HEK293 (cell line): ENCODE data around the gene PPOX.
A peak's percentile ranks its signal among the peaks of the same experiment; 100 is the strongest.

ENCODE experiments used
- EGR2 ChIP-seq: fragments of 450-650 bp; formaldehyde crosslinking; IDR thresholded peaks from 2 replicates; pipeline ENCODE4 v1.5.1; 2016; ENCODE audit warnings: low read depth, missing biosample characterization, missing genetic modification characterization
- IKZF3 ChIP-seq: fragments of 450-650 bp; IDR thresholded peaks from 2 replicates; pipeline ENCODE4 v1.5.0; 2018; ENCODE audit warnings: missing biosample characterization, mild to moderate bottlenecking, missing genetic modification characterization, moderate library complexity
- KLF8 ChIP-seq: fragments of 450-650 bp; formaldehyde crosslinking; IDR thresholded peaks from 2 replicates; pipeline ENCODE4 v1.5.1; 2016; ENCODE audit warnings: missing biosample characterization, missing genetic modification characterization
- KLF9 ChIP-seq: fragments of 450-650 bp; formaldehyde crosslinking; IDR thresholded peaks from 2 replicates; pipeline ENCODE4 v1.5.1; 2016; ENCODE audit warnings: missing biosample characterization, missing genetic modification characterization, low read depth
- OVOL3 ChIP-seq: fragments of 450-650 bp; formaldehyde crosslinking; IDR thresholded peaks from 2 replicates; pipeline ENCODE4 v1.5.1; 2016; ENCODE audit warnings: missing biosample characterization, missing genetic modification characterization
- WT1 ChIP-seq: fragments of 450-650 bp; formaldehyde crosslinking; IDR thresholded peaks from 2 replicates; pipeline ENCODE4 v1.5.1; 2016; ENCODE audit warnings: missing biosample characterization, missing genetic modification characterization
- YY1 ChIP-seq: fragments of 450-650 bp; formaldehyde crosslinking; IDR thresholded peaks from 2 replicates; pipeline ENCODE4 v1.5.1; 2018; ENCODE audit warnings: missing biosample characterization, missing genetic modification characterization
- YY2 ChIP-seq: fragments of 450-650 bp; formaldehyde crosslinking; IDR thresholded peaks from 2 replicates; pipeline ENCODE4 v1.5.1; 2016; ENCODE audit warnings: missing biosample characterization, missing genetic modification characterization
- ZNF132 ChIP-seq: fragments of 450-650 bp; formaldehyde crosslinking; IDR thresholded peaks from 2 replicates; pipeline ENCODE4 v1.5.1; 2017; ENCODE audit warnings: missing biosample characterization, missing genetic modification characterization, borderline replicate concordance
- ZNF324 ChIP-seq: fragments of 450-650 bp; formaldehyde crosslinking; IDR thresholded peaks from 2 replicates; pipeline ENCODE4 v1.5.1; 2016; ENCODE audit warnings: missing biosample characterization, missing genetic modification characterization
- ZNF394 ChIP-seq: fragments of 450-650 bp; formaldehyde crosslinking; IDR thresholded peaks from 2 replicates; pipeline ENCODE4 v1.5.1; 2016; ENCODE audit warnings: missing biosample characterization, missing genetic modification characterization, mild to moderate bottlenecking, moderate library complexity, borderline replicate concordance
- ZNF423 ChIP-seq: fragments of 450-650 bp; formaldehyde crosslinking; IDR thresholded peaks from 2 replicates; pipeline ENCODE4 v1.5.1; 2016; ENCODE audit warnings: missing biosample characterization, missing genetic modification characterization
- ZNF426 ChIP-seq: fragments of 450-650 bp; formaldehyde crosslinking; IDR thresholded peaks from 2 replicates; pipeline ENCODE4 v1.5.1; 2017; ENCODE audit warnings: missing biosample characterization, missing genetic modification characterization, mild to moderate bottlenecking, inconsistent platforms, moderate library complexity
- ZNF660 ChIP-seq: fragments of 450-650 bp; IDR thresholded peaks from 2 replicates; pipeline ENCODE4 v1.5.1; 2018; ENCODE audit warnings: missing biosample characterization, mild to moderate bottlenecking, missing genetic modification characterization
- ZSCAN30 ChIP-seq: fragments of 450-650 bp; IDR thresholded peaks from 2 replicates; pipeline ENCODE4 v1.5.1; 2018; ENCODE audit warnings: missing biosample characterization, mild to moderate bottlenecking, missing genetic modification characterization, moderate library complexity
- ZXDB ChIP-seq: fragments of 450-650 bp; formaldehyde crosslinking; IDR thresholded peaks from 2 replicates; pipeline ENCODE4 v1.5.1; 2016; ENCODE audit warnings: missing biosample characterization, missing genetic modification characterization
- TF ChIP-seq, protein P1 (sequence below): fragments of 450-650 bp; formaldehyde crosslinking; IDR thresholded peaks from 2 replicates; pipeline ENCODE4 v1.5.1; 2016; ENCODE audit warnings: missing biosample characterization, missing genetic modification characterization
- TF ChIP-seq, protein P2 (sequence below): fragments of 450-650 bp; formaldehyde crosslinking; IDR thresholded peaks from 2 replicates; pipeline ENCODE4 v1.5.1; 2017; ENCODE audit warnings: missing biosample characterization, missing genetic modification characterization
- TF ChIP-seq, protein P3 (sequence below): fragments of 450-650 bp; formaldehyde crosslinking; IDR thresholded peaks from 2 replicates; pipeline ENCODE4 v1.5.0; 2017; ENCODE audit warnings: missing biosample characterization, missing genetic modification characterization, borderline replicate concordance
- TF ChIP-seq, protein P4 (sequence below): fragments of 450-650 bp; formaldehyde crosslinking; IDR thresholded peaks from 2 replicates; pipeline ENCODE4 v1.5.1; 2016; ENCODE audit warnings: missing biosample characterization, missing genetic modification characterization
- TF ChIP-seq, protein P5 (sequence below): fragments of 450-650 bp; formaldehyde crosslinking; IDR thresholded peaks from 2 replicates; pipeline ENCODE4 v1.5.1; 2016; ENCODE audit warnings: missing biosample characterization, missing genetic modification characterization
- TF ChIP-seq, protein P6 (sequence below): fragments of 450-650 bp; formaldehyde crosslinking; conservative IDR thresholded peaks from 2 replicates; pipeline ENCODE4 v1.5.1; 2016; ENCODE audit warnings: low read depth, missing biosample characterization, missing genetic modification characterization
- TF ChIP-seq, protein P7 (sequence below): fragments of 450-650 bp; formaldehyde crosslinking; IDR thresholded peaks from 2 replicates; pipeline ENCODE4 v1.5.1; 2016; ENCODE audit warnings: missing biosample characterization, missing genetic modification characterization

PPOX gene

DNA sequence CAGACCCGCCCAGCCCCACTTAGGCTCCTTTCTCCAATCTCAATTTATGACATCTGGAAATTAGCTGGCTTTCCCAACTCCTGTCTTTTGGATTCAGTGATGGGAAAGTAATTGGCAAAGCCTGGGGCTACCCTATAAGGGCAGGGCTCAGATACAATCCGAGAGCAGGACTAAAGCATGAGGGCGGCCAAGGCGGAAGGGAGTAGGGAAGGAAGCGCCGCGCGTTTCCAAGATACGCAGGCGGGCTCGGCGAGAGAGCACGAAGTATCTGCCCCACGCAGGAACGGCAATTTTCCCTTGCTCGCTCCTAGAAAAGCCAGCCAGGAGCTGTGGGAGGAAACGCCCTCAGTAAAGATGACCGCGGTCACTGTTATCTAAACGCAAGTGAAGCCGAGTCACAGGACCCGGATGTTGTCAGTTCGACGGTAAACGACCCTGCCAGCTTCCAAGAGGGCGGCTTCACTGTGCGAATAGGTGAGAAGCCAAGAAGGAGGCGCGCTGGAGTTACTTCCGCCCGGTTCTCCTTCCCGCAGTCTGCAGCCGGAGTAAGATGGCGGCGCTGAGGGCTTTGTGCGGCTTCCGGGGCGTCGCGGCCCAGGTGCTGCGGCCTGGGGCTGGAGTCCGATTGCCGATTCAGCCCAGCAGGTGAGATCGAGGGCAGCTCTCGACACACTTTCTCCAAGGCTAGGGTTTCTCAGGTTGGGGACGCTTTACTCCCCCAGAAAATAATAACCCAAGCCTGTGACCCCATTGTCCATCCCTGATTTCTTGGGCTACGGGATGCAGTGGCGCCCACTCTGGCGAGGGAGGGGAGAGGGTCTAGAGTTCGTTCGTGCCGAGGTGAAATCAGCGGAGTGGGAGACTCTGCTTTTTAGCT is 35.8 kb downstream of the PPOX start, which contains the start of gene NDUFS2 (continued):
- TF ChIP-seq YY2 (tag by site-specific recombination) = peak; percentile 97
- TF ChIP-seq, protein P1, sequence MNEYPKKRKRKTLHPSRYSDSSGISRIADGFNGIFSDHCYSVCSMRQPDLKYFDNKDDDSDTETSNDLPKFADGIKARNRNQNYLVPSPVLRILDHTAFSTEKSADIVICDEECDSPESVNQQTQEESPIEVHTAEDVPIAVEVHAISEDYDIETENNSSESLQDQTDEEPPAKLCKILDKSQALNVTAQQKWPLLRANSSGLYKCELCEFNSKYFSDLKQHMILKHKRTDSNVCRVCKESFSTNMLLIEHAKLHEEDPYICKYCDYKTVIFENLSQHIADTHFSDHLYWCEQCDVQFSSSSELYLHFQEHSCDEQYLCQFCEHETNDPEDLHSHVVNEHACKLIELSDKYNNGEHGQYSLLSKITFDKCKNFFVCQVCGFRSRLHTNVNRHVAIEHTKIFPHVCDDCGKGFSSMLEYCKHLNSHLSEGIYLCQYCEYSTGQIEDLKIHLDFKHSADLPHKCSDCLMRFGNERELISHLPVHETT (tag by site-specific recombination) = peak; percentile 73; the same call in 1 of the 2 replicates
- TF ChIP-seq, protein P2, sequence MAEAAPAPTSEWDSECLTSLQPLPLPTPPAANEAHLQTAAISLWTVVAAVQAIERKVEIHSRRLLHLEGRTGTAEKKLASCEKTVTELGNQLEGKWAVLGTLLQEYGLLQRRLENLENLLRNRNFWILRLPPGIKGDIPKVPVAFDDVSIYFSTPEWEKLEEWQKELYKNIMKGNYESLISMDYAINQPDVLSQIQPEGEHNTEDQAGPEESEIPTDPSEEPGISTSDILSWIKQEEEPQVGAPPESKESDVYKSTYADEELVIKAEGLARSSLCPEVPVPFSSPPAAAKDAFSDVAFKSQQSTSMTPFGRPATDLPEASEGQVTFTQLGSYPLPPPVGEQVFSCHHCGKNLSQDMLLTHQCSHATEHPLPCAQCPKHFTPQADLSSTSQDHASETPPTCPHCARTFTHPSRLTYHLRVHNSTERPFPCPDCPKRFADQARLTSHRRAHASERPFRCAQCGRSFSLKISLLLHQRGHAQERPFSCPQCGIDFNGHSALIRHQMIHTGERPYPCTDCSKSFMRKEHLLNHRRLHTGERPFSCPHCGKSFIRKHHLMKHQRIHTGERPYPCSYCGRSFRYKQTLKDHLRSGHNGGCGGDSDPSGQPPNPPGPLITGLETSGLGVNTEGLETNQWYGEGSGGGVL (tag by site-specific recombination) = no peak
- 0 out of 2 replicates have a peak, but pooled peaks have one; percentile 35 for TF ChIP-seq ZSCAN30
- TF ChIP-seq, protein P3, sequence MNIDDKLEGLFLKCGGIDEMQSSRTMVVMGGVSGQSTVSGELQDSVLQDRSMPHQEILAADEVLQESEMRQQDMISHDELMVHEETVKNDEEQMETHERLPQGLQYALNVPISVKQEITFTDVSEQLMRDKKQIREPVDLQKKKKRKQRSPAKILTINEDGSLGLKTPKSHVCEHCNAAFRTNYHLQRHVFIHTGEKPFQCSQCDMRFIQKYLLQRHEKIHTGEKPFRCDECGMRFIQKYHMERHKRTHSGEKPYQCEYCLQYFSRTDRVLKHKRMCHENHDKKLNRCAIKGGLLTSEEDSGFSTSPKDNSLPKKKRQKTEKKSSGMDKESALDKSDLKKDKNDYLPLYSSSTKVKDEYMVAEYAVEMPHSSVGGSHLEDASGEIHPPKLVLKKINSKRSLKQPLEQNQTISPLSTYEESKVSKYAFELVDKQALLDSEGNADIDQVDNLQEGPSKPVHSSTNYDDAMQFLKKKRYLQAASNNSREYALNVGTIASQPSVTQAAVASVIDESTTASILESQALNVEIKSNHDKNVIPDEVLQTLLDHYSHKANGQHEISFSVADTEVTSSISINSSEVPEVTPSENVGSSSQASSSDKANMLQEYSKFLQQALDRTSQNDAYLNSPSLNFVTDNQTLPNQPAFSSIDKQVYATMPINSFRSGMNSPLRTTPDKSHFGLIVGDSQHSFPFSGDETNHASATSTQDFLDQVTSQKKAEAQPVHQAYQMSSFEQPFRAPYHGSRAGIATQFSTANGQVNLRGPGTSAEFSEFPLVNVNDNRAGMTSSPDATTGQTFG (tag by site-specific recombination) = no peak
- no peak for TF ChIP-seq ZNF132 (tag by site-specific recombination)
- TF ChIP-seq, protein P4, sequence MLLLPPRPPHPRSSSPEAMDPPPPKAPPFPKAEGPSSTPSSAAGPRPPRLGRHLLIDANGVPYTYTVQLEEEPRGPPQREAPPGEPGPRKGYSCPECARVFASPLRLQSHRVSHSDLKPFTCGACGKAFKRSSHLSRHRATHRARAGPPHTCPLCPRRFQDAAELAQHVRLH (tag by site-specific recombination) = peak; percentile 84
- peak; percentile 84 for TF ChIP-seq ZXDB (tag by site-specific recombination)
- TF ChIP-seq KLF9 = 0 out of 2 replicates have a peak, but pooled peaks have one; percentile 5
- TF ChIP-seq ZNF423 (tag by site-specific recombination) = peak; percentile 80; the same call in 1 of the 2 replicates
- peak; percentile 31 for TF ChIP-seq ZNF394
- peak; percentile 93 for TF ChIP-seq IKZF3 (tag by site-specific recombination)
- no peak for TF ChIP-seq OVOL3 (tag by site-specific recombination)
- TF ChIP-seq ZNF426 (tag by site-specific recombination) = no peak
- TF ChIP-seq, protein P5, sequence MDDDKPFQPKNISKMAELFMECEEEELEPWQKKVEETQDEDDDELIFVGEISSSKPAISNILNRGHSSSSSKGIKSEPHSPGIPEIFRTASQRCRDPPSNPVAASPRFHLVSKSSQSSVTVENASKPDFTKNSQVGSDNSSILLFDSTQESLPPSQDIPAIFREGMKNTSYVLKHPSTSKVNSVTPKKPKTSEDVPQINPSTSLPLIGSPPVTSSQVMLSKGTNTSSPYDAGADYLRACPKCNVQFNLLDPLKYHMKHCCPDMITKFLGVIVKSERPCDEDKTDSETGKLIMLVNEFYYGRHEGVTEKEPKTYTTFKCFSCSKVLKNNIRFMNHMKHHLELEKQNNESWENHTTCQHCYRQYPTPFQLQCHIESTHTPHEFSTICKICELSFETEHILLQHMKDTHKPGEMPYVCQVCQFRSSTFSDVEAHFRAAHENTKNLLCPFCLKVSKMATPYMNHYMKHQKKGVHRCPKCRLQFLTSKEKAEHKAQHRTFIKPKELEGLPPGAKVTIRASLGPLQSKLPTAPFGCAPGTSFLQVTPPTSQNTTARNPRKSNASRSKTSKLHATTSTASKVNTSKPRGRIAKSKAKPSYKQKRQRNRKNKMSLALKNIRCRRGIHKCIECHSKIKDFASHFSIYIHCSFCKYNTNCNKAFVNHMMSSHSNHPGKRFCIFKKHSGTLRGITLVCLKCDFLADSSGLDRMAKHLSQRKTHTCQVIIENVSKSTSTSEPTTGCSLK (tag by site-specific recombination) = no peak
- peak; percentile 52 for TF ChIP-seq ZNF660 (tag by site-specific recombination)
- TF ChIP-seq ZNF324 (tag by site-specific recombination) = peak; percentile 13; the same call in 1 of the 2 replicates
- TF ChIP-seq, protein P6, sequence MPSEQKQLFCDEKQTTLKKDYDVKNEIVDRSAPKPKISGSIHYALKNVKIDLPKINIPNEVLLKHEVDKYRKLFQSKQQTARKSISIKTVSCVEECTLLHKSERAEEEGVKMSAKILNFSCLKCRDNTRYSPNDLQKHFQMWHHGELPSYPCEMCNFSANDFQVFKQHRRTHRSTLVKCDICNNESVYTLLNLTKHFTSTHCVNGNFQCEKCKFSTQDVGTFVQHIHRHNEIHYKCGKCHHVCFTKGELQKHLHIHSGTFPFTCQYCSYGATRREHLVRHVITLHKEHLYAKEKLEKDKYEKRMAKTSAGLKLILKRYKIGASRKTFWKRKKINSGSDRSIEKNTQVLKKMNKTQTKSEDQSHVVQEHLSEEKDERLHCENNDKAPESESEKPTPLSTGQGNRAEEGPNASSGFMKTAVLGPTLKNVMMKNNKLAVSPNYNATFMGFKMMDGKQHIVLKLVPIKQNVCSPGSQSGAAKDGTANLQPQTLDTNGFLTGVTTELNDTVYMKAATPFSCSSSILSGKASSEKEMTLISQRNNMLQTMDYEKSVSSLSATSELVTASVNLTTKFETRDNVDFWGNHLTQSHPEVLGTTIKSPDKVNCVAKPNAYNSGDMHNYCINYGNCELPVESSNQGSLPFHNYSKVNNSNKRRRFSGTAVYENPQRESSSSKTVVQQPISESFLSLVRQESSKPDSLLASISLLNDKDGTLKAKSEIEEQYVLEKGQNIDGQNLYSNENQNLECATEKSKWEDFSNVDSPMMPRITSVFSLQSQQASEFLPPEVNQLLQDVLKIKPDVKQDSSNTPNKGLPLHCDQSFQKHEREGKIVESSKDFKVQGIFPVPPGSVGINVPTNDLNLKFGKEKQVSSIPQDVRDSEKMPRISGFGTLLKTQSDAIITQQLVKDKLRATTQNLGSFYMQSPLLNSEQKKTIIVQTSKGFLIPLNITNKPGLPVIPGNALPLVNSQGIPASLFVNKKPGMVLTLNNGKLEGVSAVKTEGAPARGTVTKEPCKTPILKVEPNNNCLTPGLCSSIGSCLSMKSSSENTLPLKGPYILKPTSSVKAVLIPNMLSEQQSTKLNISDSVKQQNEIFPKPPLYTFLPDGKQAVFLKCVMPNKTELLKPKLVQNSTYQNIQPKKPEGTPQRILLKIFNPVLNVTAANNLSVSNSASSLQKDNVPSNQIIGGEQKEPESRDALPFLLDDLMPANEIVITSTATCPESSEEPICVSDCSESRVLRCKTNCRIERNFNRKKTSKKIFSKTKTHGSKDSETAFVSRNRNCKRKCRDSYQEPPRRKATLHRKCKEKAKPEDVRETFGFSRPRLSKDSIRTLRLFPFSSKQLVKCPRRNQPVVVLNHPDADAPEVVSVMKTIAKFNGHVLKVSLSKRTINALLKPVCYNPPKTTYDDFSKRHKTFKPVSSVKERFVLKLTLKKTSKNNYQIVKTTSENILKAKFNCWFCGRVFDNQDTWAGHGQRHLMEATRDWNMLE (tag by site-specific recombination) = peak; percentile 75
- peak; percentile 99 for TF ChIP-seq YY1 (tag by site-specific recombination)
- no peak for TF ChIP-seq WT1 (tag by site-specific recombination)
- peak; percentile 69 for TF ChIP-seq EGR2 (tag by site-specific recombination)
- TF ChIP-seq KLF8 (tag by site-specific recombination) = no peak; the same call in 1 of the 2 replicates
- TF ChIP-seq, protein P7, sequence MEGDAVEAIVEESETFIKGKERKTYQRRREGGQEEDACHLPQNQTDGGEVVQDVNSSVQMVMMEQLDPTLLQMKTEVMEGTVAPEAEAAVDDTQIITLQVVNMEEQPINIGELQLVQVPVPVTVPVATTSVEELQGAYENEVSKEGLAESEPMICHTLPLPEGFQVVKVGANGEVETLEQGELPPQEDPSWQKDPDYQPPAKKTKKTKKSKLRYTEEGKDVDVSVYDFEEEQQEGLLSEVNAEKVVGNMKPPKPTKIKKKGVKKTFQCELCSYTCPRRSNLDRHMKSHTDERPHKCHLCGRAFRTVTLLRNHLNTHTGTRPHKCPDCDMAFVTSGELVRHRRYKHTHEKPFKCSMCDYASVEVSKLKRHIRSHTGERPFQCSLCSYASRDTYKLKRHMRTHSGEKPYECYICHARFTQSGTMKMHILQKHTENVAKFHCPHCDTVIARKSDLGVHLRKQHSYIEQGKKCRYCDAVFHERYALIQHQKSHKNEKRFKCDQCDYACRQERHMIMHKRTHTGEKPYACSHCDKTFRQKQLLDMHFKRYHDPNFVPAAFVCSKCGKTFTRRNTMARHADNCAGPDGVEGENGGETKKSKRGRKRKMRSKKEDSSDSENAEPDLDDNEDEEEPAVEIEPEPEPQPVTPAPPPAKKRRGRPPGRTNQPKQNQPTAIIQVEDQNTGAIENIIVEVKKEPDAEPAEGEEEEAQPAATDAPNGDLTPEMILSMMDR (tag by site-specific recombination) = peak; percentile 79
